Suprapubic skin (tissue), 4 donors: ENCODE measurements around the gene ABCC8. TPM values are rescaled to one million over a fixed set of nuclear protein-coding genes. Genes with fewer than 3 reads are reported as not detected.

ENCODE experiments used
- DNase-seq, 2 donors: peaks; one replicate each; pipeline ENCODE4 v3.0.0-alpha.2; 2019; ENCODE audit warnings: low spot score in 2 of 2
- H3K27ac ChIP-seq: fragments of 200-600 bp; sonication (generic); one replicate; pipeline ENCODE4 v1.5.1; 2019
- H3K27me3 ChIP-seq: fragments of 200-600 bp; sonication (generic); one replicate; pipeline ENCODE4 v1.5.1; 2019
- H3K36me3 ChIP-seq: fragments of 200-600 bp; sonication (generic); one replicate; pipeline ENCODE4 v1.5.1; 2019
- H3K4me1 ChIP-seq: fragments of 200-600 bp; sonication (generic); one replicate; pipeline ENCODE4 v1.5.1; 2019
- H3K4me3 ChIP-seq: fragments of 200-600 bp; sonication (generic); one replicate; pipeline ENCODE4 v1.5.1; 2019; ENCODE audit warnings: mild to moderate bottlenecking
- H3K9me3 ChIP-seq: fragments of 200-600 bp; sonication (generic); one replicate; pipeline ENCODE4 v1.5.1; 2019
- CTCF ChIP-seq, 2 donors: fragments of 200-600 bp in 1 of 2; fragments of 450-650 bp in 1 of 2; sonication (generic) in 1 of 2; IDR thresholded peaks; one replicate each; pipeline ENCODE4 v1.5.1; 2016 to 2019; ENCODE audit warnings: antibody characterized with exemption in 2 of 2, mild to moderate bottlenecking in 1 of 2, moderate library complexity in 1 of 2
- EP300 ChIP-seq: sonication (generic); formaldehyde crosslinking; IDR thresholded peaks from one replicate; pipeline ENCODE4 v1.6.1; 2017; ENCODE audit warnings: antibody characterized with exemption
- POLR2A ChIP-seq, 2 donors: fragments of 450-650 bp; IDR thresholded peaks; one replicate each; pipeline ENCODE4 v1.6.1; 2017; ENCODE audit warnings: antibody characterized with exemption in 2 of 2, mild to moderate bottlenecking in 2 of 2, moderate library complexity in 2 of 2
- POLR2AphosphoS5 ChIP-seq, 3 donors: sonication (generic); formaldehyde crosslinking; IDR thresholded peaks; one replicate each; pipeline ENCODE4 v1.6.1; 2017; ENCODE audit warnings: antibody characterized with exemption in 3 of 3
- WGBS: methylation state at CpG from one replicate; pipeline ENCODE4 v1.1.5; 2018; 5-methylcytosine and 5-hydroxymethylcytosine counted together
- total RNA-seq, 4 donors: library from RNA; depleted of rRNA; stranded (reverse); fragments of >200 nt; gene quantifications; one replicate each; pipeline ENCODE4 v1.1.0, GENCODE V29; 2016

Gene ABCC8
- total RNA-seq, 4 donors from 2014 or later, result 0.42 TPM; not detected in 3

DNA sequence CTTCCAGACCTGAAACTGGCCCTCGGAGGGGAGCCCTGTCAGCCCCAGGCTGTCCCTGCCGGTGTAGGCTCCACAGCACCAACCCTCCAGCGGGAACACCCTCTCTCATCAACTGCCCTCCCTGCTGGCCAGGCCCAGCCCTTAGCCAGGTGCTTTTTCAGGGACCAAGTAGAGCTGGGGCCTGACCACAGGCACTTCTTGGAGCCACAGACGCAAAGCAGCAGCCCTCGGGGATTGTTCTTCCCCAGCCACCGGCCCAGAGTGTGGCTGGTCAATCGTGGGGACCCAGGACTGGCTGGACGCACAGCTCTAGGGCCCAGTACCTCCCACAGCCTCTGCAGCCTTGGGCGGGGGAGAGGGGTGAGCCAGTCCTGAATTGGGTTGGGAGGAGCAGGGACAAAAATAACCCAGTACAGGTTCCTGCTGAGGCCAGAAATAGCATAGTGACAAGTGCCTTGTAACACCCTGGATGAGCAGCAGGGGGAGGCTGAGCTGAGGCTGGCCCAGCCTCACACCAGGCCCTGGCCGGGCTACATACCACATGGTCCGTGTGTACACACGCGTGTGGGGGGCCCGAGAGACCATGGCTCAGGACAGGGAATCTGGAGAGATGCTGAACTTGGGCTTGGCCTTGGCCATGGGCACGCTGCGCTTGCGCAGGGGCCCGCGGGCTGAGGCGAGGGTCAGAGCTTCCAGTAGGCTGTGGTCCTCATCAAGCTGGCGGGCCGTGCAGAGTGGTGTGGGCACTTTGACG is 90.1 kb downstream of the ABCC8 start:
- TF ChIP-seq CTCF (IDR thresholded peaks at IDR 0.05) (peak; percentile 17 to 59), POLR2A (IDR thresholded peaks at IDR 0.05) (no peak)
- peaks cover 16% of the 10 kb centered on the region for H3K27me3 ChIP-seq
- no peaks in the 10 kb centered on the region for H3K9me3 ChIP-seq
- H3K4me1 ChIP-seq, result peaks cover 14% of the 10 kb centered on the region
- H3K27ac ChIP-seq, result no peak overlapping the region
- 70% methylated on average over 17 of the region's 23 CpGs for WGBS
- no peaks in the 10 kb centered on the region for H3K36me3 ChIP-seq
- DNase-seq, result peak; percentile 57 to 78
- H3K4me3 ChIP-seq, result no peak overlapping the region

DNA sequence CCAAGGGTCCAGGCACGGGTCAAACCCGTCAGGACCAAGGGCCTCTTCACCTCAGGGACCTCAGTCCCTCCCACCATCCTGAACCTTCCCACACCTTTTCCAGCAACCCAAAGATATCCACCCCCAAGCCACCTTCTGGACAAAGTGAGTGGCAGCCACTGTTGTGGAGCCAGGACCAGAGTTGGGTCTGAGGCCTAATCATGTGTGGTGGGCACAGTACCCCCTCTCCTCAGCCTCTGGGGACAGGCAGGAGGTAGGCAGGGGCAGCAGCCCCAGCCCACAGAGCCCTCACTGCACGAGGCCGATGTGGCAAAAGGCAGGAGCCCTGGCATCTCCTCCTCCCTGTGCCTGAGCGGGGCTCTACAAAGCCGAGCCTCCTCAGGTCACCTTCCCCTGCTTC is 90.7 kb downstream of the ABCC8 start:
- DNase-seq, result no peak
- no peaks in the 10 kb centered on the region for H3K9me3 ChIP-seq
- 90% methylated on average over 6 of the region's 6 CpGs for WGBS
- H3K27me3 ChIP-seq, result peaks cover 16% of the 10 kb centered on the region
- H3K36me3 ChIP-seq, result no peaks in the 10 kb centered on the region
- H3K4me3 ChIP-seq, result no peak overlapping the region
- TF ChIP-seq CTCF (IDR thresholded peaks at IDR 0.05) (no peak), POLR2AphosphoS5 (IDR thresholded peaks at IDR 0.05) (no peak), EP300 (no peak), POLR2A (IDR thresholded peaks at IDR 0.05) (no peak)
- no peak overlapping the region for H3K27ac ChIP-seq
- peaks cover 14% of the 10 kb centered on the region for H3K4me1 ChIP-seq

GRCh38 chr11:17385492-17385891 is 91.2 kb downstream of the ABCC8 start:
- no peaks in the 10 kb centered on the region for H3K9me3 ChIP-seq
- no peak for TF ChIP-seq CTCF (IDR thresholded peaks at IDR 0.05)
- no peak for TF ChIP-seq POLR2A (IDR thresholded peaks at IDR 0.05)
- no peak for TF ChIP-seq EP300
- TF ChIP-seq POLR2AphosphoS5 (IDR thresholded peaks at IDR 0.05), result no peak
- no peak overlapping the region for H3K4me3 ChIP-seq
- WGBS, result 78% methylated on average over 5 of the region's 5 CpGs
- no peak for DNase-seq
- H3K36me3 ChIP-seq, result no peaks in the 10 kb centered on the region
- peaks cover 16% of the 10 kb centered on the region for H3K27me3 ChIP-seq
- H3K4me1 ChIP-seq, result peaks cover 14% of the 10 kb centered on the region
- no peak overlapping the region for H3K27ac ChIP-seq

DNA sequence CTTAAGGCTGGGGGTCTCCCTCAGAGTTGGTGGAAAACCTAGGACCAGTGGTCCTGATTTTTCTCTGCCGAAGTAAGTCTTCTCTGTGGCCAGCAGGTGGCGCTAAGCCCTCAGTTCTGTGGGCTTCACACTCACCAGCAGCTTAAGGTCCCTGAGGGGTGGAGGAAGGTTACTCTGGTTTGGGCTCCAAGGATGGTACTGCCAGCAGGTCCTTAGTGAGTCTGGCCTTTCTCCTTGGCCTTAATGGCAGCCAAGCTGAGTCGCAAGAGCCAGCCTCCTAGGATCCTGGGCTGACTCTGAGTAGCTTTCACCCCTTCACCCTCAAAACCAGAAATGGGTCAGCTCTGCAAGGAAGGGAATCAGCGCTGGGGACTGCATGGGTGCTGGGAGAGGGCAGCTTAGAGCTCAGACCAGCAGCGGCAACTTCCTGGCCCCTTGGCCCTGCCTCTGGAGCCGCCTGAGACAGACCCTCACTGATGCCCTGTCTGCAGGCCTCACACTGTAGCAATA is 92.6 kb downstream of the ABCC8 start:
- TF ChIP-seq EP300 (no peak), POLR2A (IDR thresholded peaks at IDR 0.05) (no peak), CTCF (IDR thresholded peaks at IDR 0.05) (peak; percentile 79 to 83), POLR2AphosphoS5 (IDR thresholded peaks at IDR 0.05) (no peak)

DNA sequence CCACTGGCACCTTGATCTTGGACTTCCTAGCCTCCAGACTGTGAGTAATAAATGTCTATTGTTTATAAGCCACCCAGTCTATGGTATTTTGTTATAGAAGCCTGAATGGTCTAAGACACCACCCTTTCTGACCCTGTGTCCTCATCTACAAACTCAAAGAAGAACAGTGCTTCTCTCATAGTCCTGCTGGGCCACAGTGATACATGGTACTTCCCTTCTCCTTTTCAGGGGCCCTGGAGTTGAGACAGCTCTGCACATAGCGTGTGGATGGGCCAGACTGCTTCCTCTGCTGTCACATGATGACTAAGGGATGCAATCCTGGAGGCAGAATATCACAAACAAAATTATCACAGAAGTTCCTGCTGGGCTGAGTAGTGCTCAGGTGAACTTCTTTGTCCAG is 93.2 kb downstream of the ABCC8 start:
- H3K27ac ChIP-seq, result no peak overlapping the region
- WGBS, result 91% methylated on average over 1 of the region's 1 CpG

More for the DNA sequence above, 92.6 kb downstream of the ABCC8 start:
- no peak overlapping the region for H3K4me3 ChIP-seq
- H3K27ac ChIP-seq, result no peak overlapping the region
- H3K27me3 ChIP-seq, result peaks cover 16% of the 10 kb centered on the region
- H3K9me3 ChIP-seq, result no peaks in the 10 kb centered on the region
- no peaks in the 10 kb centered on the region for H3K36me3 ChIP-seq
- peaks cover 5% of the 10 kb centered on the region for H3K4me1 ChIP-seq
- DNase-seq, result peak; percentile 83 to 84
- 40% methylated on average over 5 of the region's 6 CpGs for WGBS

More for the DNA sequence above, 93.2 kb downstream of the ABCC8 start:
- Histone ChIP-seq H3K36me3 (no peaks in the 10 kb centered on the region), H3K9me3 (no peaks in the 10 kb centered on the region), H3K27me3 (peaks cover 14% of the 10 kb centered on the region), H3K4me3 (no peak overlapping the region), H3K4me1 (peaks cover 1% of the 10 kb centered on the region)
- TF ChIP-seq CTCF (IDR thresholded peaks at IDR 0.05), result no peak
- no peak for TF ChIP-seq POLR2AphosphoS5 (IDR thresholded peaks at IDR 0.05)
- TF ChIP-seq EP300, result no peak
- TF ChIP-seq POLR2A (IDR thresholded peaks at IDR 0.05), result no peak
- DNase-seq, result no peak
